PC-9 (cell line): ENCODE results near the gene GPX5. TPM values are rescaled to one million over a fixed set of nuclear protein-coding genes. Genes with fewer than 3 reads are reported as not detected.

ENCODE experiments used
- BruUV-seq: library from RNA; stranded (reverse); fragments of 400-500 nt; replicated peaks from 2 replicates; lab custom pipeline; 2021; lab: Mats Ljungman, UMichigan
- CTCF ChIA-PET: fragments of 300-600 bp; sonication (Branson Sonifier 250); formaldehyde crosslinking; loops from one replicate; lab custom pipeline; 2022; ENCODE audit warnings: antibody characterized with exemption; lab: Charles Lee
- POLR2A ChIA-PET: fragments of 300-600 bp; sonication (Branson Sonifier 250); formaldehyde crosslinking; loops from one replicate; lab custom pipeline; 2022; ENCODE audit warnings: antibody characterized with exemption; ENCODE audit not compliant: unreplicated experiment; lab: Charles Lee
- DNase-seq, 2 experiments: peaks; one replicate each; pipeline versions ENCODE4 v3.0.0 to v3.0.0-alpha.2; 2015 to 2022; ENCODE audit warnings: mixed read lengths in 1 of 2
- H2AFZ ChIP-seq: fragments of 200-600 bp; sonication (generic); 2 replicates; pipeline ENCODE4 v1.8.1; 2017; ENCODE audit warnings: antibody characterized with exemption
- H3F3A ChIP-seq: fragments of 200-600 bp; sonication (generic); 2 replicates; pipeline ENCODE4 v1.8.1; 2017; ENCODE audit warnings: antibody characterized with exemption, mild to moderate bottlenecking, low read depth; ENCODE audit not compliant: insufficient read depth
- H3K27ac ChIP-seq: fragments of 200-600 bp; sonication (generic); 2 replicates; pipeline ENCODE4 v1.6.1; 2016; ENCODE audit warnings: mixed run types
- H3K27me3 ChIP-seq: fragments of 200-600 bp; sonication (generic); 2 replicates; pipeline ENCODE4 v1.6.1; 2016; ENCODE audit warnings: low read depth, mixed run types; ENCODE audit not compliant: insufficient read depth
- H3K36me3 ChIP-seq: fragments of 200-600 bp; sonication (generic); 2 replicates; pipeline ENCODE4 v1.6.1; 2016; ENCODE audit warnings: low read depth, mixed run types
- H3K4me1 ChIP-seq: fragments of 200-600 bp; sonication (generic); replicated peaks from 2 replicates; pipeline ENCODE4 v1.6.1; 2016; ENCODE audit warnings: mixed run types; ENCODE audit not compliant: insufficient read depth
- H3K4me2 ChIP-seq: fragments of 200-600 bp; sonication (generic); 2 replicates; pipeline ENCODE4 v1.6.1; 2017; ENCODE audit warnings: mixed run types
- H3K4me3 ChIP-seq: fragments of 200-600 bp; sonication (generic); 2 replicates; pipeline ENCODE4 v1.6.1; 2016; ENCODE audit warnings: mixed run types
- H3K79me2 ChIP-seq: fragments of 200-600 bp; sonication (generic); 2 replicates; pipeline ENCODE4 v1.6.1; 2017; ENCODE audit warnings: low read depth, mixed run types
- H3K9me2 ChIP-seq: fragments of 200-600 bp; sonication (generic); 2 replicates; pipeline ENCODE4 v1.8.1; 2017; ENCODE audit warnings: mild to moderate bottlenecking; ENCODE audit not compliant: insufficient read depth
- H3K9me3 ChIP-seq: fragments of 200-600 bp; sonication (generic); 2 replicates; pipeline ENCODE4 v1.8.1; 2016; ENCODE audit warnings: low read depth; ENCODE audit not compliant: insufficient read depth
- H4K20me1 ChIP-seq: fragments of 200-600 bp; sonication (generic); 2 replicates; pipeline ENCODE4 v1.8.1; 2017; ENCODE audit not compliant: insufficient read depth
- CTCF ChIP-seq: fragments of 200-600 bp; sonication (generic); conservative IDR thresholded peaks from 2 replicates; pipeline ENCODE4 v1.6.1; 2017; ENCODE audit warnings: mixed run types, antibody characterized with exemption, mild to moderate bottlenecking, moderate library complexity
- EZH2 ChIP-seq: fragments of 200-600 bp; sonication (generic); IDR thresholded peaks from 2 replicates; pipeline ENCODE4 v1.8.0; 2017; ENCODE audit warnings: antibody characterized with exemption, low read depth
- intact Hi-C: fragments of 100-400 bp; cut with micrococcal nuclease; formaldehyde crosslinking; loops from one replicate; pipeline ENCODE4 v1.10.0; 2022; ENCODE audit not compliant: unreplicated experiment
- total RNA-seq: library from RNA; stranded (reverse); gene quantifications from 2 replicates; pipeline ENCODE4 v1.2.3, GENCODE V29; 2021

GPX5 gene
- total RNA-seq, 1 experiment from 2014 or later: not detected

GRCh38 chr6:28565823-28566526, 40.3 kb downstream of the GPX5 start:
- Histone ChIP-seq H3K4me1 (no peaks in the 10 kb centered on the region), H3F3A (no peaks in the 10 kb centered on the region), H3K9me3 (no peaks in the 10 kb centered on the region), H3K27ac (no peak overlapping the region), H3K27me3 (no peaks in the 10 kb centered on the region), H2AFZ (no peak overlapping the region), H3K4me2 (no peak overlapping the region), H3K4me3 (no peak overlapping the region), H4K20me1 (no peaks in the 10 kb centered on the region), H3K79me2 (no peaks in the 10 kb centered on the region), H3K36me3 (no peaks in the 10 kb centered on the region), H3K9me2 (no peaks in the 10 kb centered on the region; the same call in 1 of the 2 replicates)
- DNase-seq: no peak
- CTCF ChIA-PET: no interaction called here
- POLR2A ChIA-PET: no interaction called here
- TF ChIP-seq CTCF: no peak
- no peak for TF ChIP-seq EZH2
- intact Hi-C loops: no loop called here
- no TSS peak for BruUV-seq

GRCh38 chr6:28566527-28567252, 41.0 kb downstream of the GPX5 start:
- Histone ChIP-seq H2AFZ (no peak overlapping the region), H3K27me3 (no peaks in the 10 kb centered on the region), H3K9me3 (no peaks in the 10 kb centered on the region), H3K9me2 (no peaks in the 10 kb centered on the region; the same call in 1 of the 2 replicates), H3K4me3 (no peak overlapping the region), H3K79me2 (no peaks in the 10 kb centered on the region), H3K4me2 (no peak overlapping the region), H3K27ac (no peak overlapping the region), H3F3A (no peaks in the 10 kb centered on the region), H3K36me3 (no peaks in the 10 kb centered on the region), H3K4me1 (no peaks in the 10 kb centered on the region), H4K20me1 (no peaks in the 10 kb centered on the region)
- POLR2A ChIA-PET: no interaction called here
- TF ChIP-seq EZH2: no peak
- no peak for TF ChIP-seq CTCF
- no peak for DNase-seq
- CTCF ChIA-PET: no interaction called here
- no TSS peak for BruUV-seq
- intact Hi-C loops: no loop called here

- TF ChIP-seq CTCF (no peak), EZH2 (no peak)
- H3K27ac ChIP-seq: no peak overlapping the region
- H3K4me1 ChIP-seq: no peaks in the 10 kb centered on the region
- H3K27me3 ChIP-seq: no peaks in the 10 kb centered on the region
- no peaks in the 10 kb centered on the region for H3K36me3 ChIP-seq
- no peak overlapping the region for H2AFZ ChIP-seq
- no peak overlapping the region for H3K4me2 ChIP-seq
- no peak for DNase-seq
- no peaks in the 10 kb centered on the region for H3K79me2 ChIP-seq
- CTCF ChIA-PET: no interaction called here
- BruUV-seq: no TSS peak
- H3F3A ChIP-seq: no peaks in the 10 kb centered on the region
- POLR2A ChIA-PET: no interaction called here
- H4K20me1 ChIP-seq: no peaks in the 10 kb centered on the region
- intact Hi-C loops: no loop called here
- H3K9me3 ChIP-seq: no peaks in the 10 kb centered on the region
- H3K9me2 ChIP-seq: no peaks in the 10 kb centered on the region
- H3K4me3 ChIP-seq: no peak overlapping the region
Observed at GRCh38 chr6:28567506-28567905, 41.8 kb downstream of the GPX5 start.
